GM19468 (cell line): ENCODE measurements around the gene SGCE.

Experiments used
- ATAC-seq: cut with Tn5 transposase; IDR thresholded peaks from one replicate; pipeline ENCODE4 v1.9.1; 2021; ENCODE audit warnings: mild to moderate bottlenecking, moderate library complexity, moderate number of reproducible peaks; ENCODE audit not compliant: unreplicated experiment; ENCODE audit errors: extremely low read depth

Gene SGCE

DNA sequence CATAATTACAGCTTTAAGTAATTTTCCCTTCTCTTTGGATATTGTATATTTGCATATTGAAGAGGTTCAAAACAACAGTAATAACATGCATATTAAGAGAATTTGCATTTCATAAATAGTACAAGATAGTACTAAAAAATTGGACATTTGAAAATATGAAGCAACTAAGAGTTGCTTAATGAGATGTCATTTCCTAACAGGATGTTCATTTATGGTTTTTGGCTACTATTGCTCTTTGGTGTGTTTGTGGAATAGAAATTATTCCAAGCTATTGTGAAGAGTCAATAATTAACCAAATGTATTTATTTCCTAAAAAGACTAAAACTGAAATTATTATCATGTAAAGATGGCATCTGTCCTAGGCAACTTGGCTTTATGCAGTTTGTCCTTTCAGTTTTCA is 4.1 kb upstream of the SGCE start:
- ATAC-seq = no peak

DNA sequence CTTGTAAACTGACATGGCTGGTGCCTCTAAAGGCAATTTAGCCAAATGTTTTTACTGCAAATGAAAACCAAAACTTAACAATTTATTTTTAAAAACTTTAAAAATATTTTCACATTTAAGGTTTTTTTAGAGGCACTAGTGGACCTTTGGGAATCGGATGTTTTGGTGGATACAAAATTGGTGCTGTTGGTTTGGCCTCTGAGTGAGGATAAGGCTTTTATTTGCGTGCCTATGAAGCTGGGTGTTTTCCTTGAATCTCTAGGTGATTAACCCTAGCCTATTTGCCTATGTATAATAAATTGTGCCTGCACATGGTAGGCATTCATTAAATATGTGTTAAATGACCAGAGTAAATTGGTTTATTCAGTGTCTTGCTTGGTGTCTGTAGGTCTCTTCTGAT is 2.9 kb upstream of the SGCE start:
- ATAC-seq = no peak

DNA sequence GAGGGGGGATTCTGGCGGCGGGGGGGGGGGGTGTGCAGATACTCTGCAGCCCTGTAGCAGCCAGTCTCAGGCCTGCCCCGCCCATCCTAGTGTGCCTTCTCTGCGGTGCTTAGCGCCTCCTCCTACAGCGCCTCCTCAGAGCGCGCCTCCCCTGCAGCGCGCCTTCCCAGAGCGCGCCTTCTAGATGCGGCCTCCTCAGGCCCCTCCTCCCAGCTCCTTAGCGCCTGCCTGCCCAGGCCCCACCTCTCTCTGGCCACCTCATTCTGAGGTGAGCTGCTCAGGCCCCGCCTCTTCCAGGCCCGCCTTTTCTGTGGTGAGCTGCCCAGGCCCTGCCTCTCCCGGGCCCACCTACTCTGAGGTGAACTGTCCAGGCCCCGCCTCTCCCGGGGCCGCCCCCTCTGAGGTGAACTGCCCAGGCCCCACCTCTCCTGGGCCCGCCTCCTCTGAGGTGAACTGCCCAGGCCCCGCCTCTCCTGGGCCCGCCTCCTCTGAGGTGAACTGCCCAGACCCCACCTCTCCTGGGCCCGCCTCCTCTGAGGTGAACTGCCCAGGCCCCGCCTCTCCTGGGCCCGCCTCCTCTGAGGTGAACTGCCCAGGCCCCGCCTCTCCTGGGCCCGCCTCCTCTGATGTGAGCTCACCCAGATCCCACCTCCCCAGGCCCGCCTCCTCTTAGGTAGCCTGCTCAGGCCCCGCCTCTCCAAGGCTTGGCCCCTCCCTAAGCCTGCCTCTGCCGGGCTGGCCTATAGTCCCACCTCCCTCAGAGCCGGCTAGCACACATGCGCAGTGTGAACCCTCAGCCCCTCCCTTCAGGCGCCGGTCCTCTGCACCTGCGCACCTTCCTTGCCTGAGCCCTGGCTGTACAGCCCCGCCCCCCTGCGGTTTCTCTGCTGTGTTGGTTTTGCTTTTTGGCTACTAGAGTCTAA is 2.1 kb upstream of the SGCE start:
- ATAC-seq = peak; percentile 84

GRCh38 chr7:94656925-94657731 is 1.2 kb upstream of the SGCE start:
- no peak for ATAC-seq

DNA sequence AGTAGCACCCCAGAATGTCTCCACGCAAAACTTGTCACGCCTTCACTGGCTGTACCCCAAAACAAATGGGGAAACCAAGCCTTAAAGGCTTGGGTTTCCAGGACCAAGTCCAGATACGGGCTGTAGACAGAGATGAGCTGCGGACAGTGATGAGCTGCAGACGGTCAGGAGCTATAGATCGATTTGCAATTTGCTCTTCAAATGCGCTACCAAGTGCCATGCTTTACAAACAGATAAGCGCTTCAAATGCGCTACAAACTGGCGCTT is 658 bp upstream of the SGCE start:
- no peak for ATAC-seq

- ATAC-seq = no peak
These were observed 646 bp downstream of the SGCE start for GRCh38 chr7:94655126-94655847.

DNA sequence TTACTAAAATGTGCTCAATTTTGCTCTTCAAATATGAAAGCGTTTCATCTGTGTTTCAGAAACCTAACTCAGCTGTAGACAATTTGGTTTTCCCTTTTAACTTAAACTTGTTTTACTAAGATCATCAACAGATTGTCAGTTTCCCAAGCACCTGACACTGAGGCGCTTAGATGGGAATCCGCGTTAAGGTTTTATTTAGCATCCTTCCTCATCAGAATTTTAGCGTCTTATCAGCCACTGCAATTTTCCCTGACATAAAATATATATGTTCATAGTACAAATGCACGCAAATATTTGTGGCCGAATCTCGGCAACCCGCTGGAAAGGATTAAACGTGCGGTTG is 1.2 kb downstream of the SGCE start:
- no peak for ATAC-seq

DNA sequence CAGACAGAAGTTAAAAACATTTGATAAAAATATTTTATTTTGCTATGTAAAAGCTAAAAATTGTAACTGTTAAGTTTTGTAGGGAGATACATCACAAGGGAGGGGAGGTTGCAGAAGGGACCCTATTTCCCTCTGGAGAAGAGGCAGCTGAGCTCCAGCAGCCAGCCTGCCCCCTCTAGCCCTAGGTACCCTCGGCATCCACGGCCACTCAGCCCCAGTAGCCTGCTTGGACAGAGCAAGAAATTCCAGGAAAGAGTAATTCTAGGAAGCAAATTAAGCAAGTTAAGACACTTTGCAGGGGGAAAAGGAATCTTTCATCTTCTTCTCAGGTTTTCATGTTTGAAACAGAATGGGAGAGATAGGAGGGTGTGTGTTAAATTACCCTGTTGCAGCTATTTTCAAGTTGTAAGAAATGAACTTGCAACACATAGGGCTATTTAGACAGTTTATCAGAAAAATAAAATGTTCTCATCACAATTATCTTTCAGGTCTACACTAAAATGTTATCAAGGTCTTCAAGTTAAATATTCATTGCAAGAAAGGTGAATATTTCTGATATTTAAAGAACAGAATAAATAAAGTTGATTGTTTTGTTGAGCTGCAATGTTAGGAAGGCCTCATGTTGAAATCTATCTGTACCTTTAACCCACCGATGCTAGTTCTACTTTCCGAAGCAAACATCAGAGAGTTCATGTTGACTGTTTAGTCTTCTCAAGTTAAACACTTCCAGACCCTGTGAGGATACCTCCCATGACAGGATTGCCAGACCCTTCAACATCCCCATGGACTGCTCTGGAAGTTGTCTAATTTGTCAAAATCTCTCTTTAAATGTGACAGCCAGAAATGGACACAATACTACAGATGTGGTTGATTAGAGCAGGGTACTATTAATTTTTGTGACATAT is 5.5 kb downstream of the SGCE start:
- no peak for ATAC-seq

DNA sequence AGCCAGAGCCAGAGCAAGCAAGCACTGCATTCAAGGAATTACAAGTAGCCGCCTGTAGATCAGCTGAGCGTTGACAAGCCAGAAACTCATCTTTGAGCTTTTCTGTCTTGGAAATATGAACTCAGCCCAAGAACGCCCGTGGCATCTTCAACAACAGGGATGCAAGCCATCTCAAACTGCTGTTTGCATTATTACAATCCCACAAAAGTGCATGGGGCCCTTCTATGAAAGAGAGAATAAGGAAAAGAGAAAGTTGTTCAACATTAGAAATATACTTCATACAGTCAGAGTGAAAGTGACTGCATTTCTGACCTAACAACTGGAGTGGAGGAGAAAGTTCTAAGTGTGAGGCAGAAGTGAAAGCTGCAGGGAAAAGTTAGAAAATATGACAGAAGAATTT is 6.5 kb downstream of the SGCE start:
- ATAC-seq = peak; percentile 62

DNA sequence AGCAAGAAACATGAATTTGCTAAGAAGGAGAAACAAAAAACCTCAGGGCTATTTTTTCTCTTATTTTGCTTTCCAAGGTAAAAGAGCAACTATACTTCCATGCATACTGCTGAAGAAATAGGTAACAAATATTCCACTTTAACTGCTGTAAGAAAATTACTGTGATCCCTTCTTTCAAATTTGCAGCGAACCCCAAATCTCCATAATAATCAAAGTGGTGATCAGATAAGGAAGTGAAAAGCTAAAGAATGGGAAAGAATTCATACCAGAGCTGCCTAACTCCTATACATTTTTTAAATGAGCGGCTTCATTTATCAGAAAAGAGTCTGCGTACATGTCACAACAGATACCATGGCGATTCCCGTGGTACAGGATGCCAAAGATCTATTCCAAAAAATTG is 7.2 kb downstream of the SGCE start:
- ATAC-seq = no peak

DNA sequence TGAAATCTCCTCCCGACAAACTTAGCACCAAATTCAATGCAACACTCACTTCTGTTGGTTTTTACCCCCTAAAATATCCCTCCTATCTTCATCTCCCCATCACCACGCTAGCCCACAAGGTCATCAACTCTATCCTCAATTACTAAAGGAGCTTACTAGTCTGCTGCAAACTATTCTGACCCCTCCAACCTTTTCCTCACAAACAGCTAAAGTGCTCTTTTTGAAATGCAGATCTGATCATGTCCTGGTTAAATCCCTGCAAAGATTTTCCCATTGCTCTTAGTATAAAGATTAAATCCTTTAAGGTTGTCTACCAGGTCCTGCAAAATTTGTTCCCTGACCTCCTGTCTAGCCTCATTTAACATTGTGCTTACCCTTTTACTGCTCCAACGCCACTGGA is 8.6 kb downstream of the SGCE start:
- ATAC-seq = no peak

GRCh38 chr7:94643771-94644545 is 12.0 kb downstream of the SGCE start:
- ATAC-seq = no peak

DNA sequence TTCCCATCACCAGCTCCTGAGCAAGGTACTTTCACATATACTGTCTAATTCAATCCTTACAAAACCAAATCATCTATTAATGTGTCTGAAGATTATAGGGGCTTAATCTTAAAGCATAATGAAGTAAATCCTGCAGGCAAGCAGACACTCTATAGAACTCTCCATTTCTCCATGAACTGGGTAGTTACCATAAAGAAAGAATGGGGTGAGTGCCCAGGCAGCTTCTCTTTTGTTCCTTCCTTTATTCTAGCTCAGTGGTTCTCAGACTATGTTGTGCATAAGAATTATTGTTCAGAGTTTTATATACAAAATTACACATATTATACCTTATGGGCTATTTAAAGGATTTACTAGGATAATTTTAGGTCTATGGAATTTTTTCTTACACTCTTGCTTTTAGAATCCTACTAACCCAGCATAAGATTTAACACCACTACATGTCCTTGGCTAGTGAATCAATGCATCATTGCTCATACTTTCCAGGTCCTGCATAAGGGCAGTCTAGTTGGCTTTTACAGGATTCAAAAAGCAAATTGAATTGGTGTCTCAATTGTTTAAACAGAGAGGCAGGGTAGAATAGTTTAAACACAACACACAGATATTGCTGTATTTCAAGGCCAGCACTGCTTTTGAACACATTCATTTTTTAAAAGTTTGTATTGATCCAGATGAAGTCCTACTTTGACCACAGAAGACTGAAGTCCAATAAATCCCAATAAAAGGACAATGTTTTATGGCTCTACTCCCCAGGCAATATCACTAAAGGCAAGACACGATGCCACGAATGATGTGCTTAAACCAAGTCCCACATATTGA is 12.9 kb downstream of the SGCE start:
- no peak for ATAC-seq

GRCh38 chr7:94639384-94639783 is 16.5 kb downstream of the SGCE start:
- no peak for ATAC-seq

DNA sequence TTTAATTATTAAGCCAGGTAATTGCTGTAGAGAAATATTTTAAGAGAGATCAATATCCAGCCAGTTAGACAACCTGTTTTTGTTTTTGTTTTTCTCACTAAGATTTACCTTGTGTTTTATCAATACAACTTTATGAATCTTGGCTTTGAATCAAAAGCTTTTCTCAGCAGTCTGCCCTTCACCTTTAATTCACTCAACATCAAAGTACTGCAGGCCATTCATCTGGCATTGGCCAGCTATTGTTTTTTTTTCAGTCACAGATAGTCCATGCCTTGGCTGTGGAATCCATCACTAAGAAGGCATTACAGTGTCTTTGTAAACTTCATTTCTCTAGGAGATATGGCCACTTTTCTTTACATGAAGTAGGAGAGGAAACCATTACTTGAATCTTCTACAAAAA is 20.2 kb downstream of the SGCE start:
- ATAC-seq = no peak

DNA sequence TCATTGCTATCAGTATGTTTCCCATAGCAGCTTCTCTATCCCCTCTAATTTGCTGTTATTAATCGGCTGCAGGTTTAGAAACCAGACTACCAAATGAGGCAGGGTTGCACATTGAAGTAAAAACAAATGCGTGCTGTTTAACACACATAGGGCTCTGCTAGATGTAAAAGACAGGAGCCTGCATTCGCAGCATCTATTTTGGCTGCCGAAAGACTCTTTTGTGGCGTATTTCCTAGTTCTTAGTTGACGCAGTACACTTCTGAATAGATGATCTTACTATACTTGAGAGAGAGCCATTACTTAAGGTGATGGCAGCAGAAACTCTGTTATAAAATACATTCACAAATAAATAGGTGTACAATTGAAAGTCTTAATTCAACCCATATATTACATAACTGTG is 21.4 kb downstream of the SGCE start:
- no peak for ATAC-seq

DNA sequence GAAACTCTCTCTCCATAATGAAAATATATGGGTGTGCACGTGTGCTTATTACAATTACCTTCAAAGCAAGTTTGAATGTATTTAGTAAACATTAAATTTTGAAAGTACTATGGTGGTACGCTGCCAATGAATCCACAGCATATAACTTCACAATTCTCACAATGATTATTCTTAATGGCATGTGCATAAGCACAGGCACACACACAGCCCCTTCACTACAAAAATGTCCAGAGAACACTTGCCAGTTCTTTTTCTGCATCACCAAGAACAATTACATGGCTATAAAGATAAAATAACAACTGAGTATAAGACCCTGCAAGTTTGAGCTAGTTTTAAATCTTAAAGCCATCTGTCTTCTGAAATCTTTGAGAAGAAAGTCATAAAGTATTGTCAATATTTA is 22.2 kb downstream of the SGCE start:
- ATAC-seq = no peak

- ATAC-seq = no peak
These were observed 23.0 kb downstream of the SGCE start for GRCh38 chr7:94633014-94633341.
